HG03066 (cell line): ENCODE measurements around the gene KCNQ1OT1.

Experiments used
- ATAC-seq: cut with Tn5 transposase; IDR thresholded peaks from one replicate; pipeline ENCODE4 v1.9.1; 2021; ENCODE audit warnings: low read depth; ENCODE audit not compliant: unreplicated experiment

Gene KCNQ1OT1

DNA sequence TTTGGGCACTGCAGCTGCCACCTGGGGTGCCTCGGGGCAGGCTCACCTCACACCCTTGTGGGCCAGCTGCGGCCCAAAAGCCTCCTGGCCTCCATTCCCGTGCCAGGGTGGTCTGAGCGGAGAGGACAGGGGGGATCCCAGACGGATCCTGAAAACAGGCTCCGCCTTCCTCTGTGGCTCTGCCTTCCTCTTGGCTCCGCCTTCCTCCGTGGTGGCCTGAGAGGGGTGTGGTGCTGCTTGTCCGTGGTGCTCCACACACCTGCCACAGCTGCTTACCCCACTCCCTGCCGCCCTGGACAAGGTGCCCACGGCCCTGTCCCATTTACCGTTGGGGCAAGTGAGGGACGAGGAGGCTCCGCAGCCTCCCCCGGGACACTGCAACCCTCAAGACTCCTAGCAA lies 23.2 kb upstream of the KCNQ1OT1 start:
- no peak for ATAC-seq

DNA sequence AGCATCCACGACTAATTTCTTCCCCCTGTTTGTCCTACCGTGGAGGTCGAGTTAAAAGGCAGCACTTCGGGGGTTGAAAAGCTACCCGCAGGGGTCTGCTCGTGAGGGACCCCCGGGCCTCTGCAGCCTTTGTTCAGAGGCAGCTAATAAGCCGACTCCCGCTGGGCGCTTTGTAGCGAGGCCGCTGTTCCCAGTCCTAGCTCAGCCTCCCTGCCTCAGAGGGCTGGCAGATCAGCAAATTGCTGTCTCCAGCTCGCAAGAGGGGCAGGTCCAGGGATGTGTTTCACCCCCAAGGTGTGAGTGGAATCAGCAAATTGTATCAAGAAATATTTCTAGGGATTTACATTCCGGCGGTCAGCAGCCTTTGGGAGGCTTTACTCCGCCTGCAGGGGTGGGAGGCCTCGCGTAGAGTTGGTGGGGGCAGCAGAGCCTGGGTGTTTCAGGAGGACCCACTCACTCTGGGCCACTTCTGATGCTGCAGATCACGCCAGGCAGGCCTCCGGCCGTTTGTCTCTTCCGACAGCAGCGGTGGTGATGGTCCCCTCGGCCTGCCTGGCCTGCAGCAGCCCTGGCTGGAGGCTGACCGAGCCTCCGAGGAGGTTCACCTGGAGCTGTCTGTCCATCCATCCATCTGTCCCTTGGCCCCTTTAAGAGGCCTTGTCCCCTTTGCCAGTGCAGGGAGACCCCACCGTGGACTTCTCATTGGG lies 21.6 kb upstream of the KCNQ1OT1 start:
- no peak for ATAC-seq

DNA sequence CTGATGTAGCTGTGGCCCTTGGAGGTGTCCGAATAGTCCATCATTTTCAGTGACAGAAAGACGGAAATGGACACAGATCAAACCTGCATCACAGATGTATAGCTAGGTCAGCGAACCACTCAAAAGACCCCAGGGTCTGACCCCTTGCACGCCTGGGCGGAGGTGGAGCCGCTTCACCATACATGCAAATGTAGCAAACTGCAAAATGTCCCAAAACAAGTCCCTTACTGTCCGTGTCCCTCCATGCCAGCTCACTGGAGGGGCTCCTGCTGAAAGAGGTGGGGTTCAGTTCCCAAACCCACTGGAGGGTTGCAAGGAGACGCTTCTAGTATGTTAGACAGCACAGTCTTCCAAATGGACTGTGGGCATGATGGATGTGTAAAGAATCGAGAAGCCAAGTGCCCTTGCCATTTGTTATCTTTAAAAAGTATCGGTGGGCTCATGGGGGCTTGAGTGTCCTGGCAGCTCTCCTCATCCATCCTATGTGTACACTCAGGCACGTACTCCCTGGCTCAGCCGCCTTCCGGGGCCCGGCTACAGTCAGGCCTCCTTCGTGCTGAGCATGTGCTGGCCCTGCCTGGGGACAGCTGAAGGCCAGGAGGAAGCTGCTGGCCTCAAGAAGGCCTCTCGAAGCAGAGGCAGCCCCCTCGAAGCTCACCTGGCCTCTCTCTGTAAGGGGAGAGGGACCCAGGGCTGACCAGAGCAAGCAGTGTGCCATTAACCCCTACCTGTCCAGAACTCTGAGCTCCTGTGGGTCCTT lies 20.2 kb upstream of the KCNQ1OT1 start:
- no peak for ATAC-seq

DNA sequence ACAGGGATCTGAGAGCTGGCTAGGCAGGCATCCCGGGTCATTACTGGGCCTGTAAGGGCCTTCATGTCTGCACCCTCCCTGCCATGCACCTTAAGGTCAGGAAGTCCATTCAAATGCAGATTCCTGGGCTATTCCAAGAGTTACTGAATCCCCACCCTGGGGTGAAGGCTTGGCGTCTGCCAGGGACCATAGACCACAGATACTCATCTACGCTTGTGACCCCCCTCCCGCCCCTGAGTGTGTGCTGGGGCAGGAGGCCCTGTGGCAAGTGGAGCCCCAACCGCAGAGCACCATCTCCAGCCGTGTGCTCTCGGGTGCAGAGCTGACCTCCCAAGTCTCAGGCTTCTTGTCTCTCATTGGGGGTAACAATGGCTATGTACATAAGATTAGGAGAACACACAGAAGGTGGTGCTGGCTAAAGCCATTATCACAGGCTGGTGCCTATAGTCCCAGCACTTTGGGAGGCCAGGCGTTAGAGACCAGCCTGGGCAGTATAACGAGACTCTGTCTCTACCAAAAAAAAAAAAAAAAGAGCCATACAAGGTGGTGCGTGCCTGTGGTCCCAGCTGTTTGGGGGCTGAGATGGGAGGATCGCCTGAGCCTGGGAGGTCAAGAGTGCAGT lies 19.1 kb upstream of the KCNQ1OT1 start:
- no peak for ATAC-seq

DNA sequence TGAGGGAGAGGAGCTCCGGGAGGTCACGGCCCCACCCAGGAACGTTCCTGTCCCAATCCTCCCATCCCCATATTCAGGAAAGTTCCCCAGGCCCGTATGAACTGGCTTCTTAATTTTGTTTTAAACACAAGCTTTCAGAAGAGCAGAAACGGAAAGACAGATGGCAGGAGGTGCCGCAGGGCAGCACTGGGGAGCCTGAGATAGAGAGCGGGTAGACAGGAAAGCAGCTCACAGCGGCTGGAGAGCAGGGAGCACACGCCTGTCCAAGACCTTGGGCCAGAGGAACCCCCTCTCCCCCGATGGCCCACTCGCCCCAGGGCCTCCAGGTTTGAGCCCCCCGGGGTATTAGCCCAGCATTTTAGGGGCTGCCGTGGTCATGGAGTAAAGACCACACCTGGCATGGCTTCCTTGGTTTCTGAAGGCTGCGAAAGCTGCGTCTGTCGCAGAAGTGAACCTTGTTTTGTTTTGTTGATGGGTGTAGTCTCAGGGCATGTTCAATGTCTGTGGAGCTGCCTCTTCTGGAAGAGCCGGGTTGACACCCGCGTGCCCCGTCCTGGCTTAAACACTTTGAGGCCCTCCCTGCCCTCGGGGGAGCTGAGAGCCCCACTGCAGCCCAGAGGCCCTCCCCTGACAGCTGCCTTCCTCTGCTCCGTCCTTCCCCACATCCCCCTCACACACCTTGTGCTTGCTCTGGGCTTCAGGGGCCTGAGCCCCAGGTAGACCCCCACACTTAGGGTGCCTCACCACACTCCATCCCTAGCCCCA lies 17.9 kb upstream of the KCNQ1OT1 start:
- ATAC-seq: no peak

DNA sequence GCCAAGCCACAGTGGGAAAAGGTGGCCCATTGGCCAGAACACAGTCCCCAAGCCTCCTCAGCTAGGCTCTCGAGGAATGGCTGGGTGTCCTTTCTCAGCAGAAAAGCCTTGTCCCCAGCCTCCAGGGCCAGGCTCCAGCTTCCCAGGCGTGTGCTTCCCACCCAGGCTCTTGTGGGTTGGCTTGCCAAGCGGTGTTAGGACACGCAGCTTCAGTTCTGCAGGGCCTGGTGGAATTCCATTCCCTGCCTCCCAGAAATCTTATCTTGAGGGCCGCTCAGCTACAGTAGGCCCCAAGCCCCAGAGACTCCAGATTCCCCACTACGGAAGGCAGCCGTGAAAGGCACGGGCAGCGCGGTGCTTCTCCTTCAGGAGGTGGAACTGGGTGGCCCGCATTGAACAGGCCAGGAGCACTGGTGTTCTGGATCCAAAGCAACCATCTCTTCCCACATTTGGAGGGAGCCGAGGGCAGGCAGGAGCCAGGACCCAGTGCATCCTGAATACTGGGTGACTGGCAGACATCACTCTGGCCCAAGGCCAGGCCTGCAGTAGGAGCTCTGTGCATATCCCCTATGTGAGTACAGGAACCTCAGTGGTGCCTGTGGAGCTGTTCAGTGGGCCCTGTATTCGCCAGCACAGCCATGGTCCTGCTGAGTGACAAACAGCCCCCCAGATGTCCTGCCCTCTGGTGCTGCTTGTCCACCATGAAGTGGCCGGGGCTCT lies 16.7 kb upstream of the KCNQ1OT1 start:
- no peak for ATAC-seq

DNA sequence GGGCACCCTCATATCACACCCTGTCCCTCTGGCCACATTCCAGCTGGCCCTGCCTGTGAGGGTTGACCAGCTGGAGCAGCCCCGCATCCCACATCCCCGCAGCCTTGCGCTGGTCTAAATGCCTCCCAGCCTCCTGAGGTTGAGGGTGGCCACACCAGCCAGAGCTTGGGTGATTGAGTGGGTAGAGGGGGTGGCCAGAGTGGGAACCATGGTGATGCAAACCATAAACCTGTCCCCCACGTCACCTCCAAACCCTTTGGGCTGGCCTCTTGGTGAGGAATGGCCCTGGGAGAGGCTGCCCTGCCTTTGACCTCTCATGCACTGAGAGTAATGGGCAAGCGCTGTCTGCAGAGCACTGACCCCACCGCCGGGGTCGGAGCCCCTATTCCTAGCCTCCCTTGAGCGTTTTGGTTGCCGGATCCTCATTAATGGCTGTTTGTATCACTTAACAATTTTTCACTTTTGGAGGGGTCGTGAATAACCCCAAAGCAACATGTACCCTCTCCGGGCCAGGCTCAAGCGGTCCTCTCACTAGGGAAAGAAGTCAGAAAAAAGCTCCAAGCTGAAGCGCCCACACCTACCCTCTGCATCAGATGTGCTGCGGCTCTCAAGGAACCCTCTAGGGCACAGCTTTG lies 16.0 kb upstream of the KCNQ1OT1 start:
- no peak for ATAC-seq

DNA sequence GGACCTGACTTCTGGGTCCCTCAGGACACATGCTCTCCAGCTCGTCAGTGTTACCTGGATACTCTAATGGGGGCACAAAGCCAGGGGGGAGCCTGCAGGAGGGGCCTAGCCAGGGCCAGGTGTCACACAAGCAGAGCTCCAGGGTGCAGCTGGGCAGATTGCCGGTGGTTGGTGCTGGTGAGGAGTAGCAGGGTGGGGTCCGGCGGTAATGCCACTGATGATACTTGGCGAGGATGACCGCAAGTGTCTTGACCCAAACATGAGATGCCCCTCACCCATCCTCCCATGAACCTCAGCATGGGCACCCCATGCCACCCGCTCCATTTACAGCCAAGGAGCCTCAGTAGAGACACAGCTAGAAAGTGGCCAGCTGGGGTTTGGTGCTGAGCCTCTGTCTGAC lies 15.1 kb upstream of the KCNQ1OT1 start:
- ATAC-seq: no peak

DNA sequence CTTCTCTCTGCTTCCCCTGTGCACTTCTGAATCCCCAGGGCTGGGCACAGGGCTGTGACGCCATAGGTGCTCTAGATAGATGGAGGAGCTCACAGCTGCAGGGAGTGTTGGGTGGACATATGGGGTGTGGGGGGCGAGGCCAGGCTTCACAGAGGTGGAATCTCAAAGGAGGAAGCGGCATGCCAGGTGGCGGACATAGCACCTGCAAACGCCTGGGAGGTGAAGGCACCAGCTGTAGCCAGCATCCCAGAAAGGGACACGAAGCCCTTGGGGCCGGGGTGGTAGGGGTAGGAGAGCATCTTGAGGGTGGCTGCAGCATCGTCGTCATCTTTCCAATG lies 14.6 kb upstream of the KCNQ1OT1 start:
- no peak for ATAC-seq

DNA sequence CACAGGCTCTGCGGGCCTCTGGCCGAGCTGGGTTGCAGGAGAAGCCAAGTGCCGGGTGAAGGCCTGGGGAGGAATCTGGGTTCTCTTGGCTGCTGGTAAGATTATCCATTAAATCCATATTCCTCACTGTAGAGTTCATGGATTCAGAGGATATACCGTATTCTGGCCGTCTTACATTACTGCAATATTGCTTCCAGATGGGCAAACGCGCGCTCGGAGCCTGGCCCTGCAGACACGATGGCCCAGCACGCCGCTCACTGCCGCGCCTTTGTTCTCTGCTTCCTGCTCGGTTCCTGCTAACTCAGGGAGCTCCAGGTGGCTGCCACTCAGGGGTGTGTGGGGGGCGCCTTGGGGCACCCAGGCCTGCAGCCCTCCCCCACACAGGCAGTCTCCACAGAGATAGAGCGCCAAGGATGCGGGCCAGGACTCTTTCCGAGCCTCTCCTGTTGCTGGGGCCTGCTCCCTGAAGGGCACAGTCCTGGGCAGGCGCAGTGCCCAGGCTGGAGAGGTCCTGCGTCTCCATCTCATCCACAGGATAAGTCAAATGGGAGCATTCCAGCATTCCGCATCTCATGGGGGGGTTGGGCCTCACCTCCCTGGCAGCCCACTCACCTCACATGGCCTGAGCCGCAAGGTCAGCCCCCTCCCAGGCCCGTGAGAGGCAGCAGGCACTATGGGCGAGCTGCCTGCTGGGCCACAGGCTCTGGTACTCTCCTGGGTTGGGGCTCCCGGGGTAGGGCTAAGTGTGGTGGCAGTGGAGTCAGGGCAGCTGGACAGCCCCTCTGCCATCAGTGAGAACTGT lies 14.1 kb upstream of the KCNQ1OT1 start:
- no peak for ATAC-seq

DNA sequence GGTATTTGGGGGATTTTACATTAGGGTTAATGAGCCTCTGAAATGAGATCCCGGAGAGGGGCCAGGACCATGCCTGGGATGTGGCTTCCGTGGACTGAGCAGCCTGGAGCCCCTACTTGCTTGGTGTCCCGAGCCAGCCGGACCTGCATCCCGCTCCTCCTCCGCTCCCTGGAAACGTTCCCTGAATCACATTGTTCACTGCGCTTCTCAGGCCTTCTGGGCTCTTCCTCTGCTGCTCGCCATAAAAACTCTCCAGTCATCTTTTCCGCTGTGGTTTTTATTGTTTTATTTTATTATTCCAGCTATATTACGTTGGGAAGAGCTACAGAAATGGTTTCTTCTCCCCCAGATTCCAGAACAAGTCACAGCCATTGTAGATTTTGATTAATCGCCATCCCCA lies 13.3 kb upstream of the KCNQ1OT1 start:
- no peak for ATAC-seq

DNA sequence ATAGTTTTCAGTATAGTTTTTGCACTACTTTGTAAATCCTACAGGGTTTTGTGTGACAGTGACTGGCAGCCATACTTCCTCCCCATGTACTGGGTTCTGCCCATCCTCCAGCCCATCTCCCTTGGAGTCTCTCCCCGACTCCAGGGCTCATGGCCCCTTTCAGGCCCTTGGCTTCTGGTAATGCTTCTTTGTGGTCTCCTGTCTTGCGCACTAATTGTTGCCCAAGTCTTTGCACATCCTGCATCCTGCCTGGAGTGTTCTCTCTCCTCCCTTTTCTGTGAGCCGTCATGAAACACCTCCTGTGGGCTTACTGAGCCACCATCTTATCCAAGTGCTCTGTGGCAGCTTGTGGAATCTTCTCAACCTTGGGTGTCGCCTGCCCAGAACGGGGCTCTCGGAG lies 11.4 kb upstream of the KCNQ1OT1 start:
- ATAC-seq: no peak

DNA sequence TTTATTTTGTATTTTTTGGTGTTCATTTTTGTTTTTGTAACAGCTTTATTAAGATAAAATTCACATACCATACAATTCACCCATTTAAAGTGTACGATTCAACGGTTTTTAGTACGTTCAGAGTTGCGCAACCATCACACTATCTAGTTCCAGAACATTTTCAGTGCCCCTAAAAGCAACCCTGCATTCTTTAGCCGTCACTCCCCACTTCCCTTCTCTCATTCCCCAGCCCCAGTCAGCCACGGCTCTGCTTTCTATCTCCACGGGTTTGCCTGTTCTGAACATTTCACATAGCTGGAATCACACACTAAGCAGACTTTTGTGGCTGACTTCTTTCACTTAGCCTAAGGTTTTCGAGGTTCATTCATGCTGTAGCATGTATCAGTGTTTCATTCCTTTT lies 9.6 kb upstream of the KCNQ1OT1 start:
- no peak for ATAC-seq

DNA sequence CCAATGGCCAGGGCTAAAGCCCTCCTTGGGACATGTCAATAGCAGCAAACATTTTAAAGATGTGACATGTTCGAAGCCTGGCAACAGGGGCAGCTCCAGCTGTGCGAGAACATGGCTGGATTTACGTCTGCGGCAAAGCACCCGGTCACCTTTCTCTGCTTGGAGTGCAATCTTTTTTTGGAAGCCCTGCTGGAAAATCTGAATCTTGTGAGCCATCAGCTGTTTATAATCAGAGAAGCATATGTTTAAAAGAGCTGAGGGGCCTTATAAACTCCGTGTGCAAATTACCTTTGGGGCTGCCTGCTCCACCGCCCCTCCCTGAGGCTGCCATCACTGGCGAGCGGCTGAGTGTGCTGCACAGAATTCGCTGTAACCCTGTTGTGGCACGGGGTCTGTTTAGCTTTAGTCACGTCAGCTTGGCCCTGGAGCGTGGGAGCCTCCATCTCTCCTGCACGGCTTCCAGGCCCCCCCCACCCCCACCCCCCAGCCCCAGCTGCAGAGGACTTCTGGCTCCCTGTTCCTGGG lies 9.0 kb upstream of the KCNQ1OT1 start:
- no peak for ATAC-seq

DNA sequence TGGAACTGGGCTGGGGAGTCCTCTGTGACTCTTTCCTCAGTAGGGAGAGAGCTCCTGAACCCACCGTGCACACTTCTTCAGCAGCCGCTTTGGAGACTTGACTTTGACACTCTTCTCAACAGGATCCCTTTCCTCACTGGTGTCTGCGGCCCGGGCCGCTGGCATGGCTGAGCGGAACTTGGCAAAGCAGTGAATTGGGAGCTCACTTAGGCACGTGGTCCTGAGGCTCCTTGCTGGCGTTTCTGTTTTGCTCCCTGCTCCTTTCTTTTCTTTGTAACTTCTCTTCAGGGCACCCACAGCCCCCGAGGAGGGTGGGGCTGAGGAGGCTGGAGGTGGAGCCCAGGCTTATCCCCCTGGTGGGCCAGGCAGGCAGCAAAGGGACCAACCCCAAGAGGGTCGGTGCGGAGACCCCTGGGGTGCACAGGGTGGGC lies 8.4 kb upstream of the KCNQ1OT1 start:
- no peak for ATAC-seq

DNA sequence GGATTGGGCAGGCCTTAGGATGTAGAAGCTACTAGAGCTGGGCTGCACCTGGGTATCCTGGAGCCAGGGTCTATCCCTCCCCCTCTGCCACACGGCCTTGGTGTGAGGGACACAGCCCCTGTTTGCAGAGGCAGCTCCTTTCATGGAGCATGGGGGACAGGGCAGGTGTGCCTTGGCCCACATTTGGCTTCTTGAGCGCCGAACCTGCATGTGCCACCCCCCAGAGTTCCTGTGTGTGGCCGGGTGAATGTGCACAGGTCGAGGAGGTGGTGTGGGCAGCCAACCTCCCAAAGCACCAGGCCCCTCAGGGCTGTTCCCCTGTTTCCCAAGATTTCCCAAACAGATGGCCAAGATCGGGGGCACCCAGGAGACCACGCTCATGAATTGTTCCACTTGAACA lies 7.9 kb upstream of the KCNQ1OT1 start:
- no peak for ATAC-seq

DNA sequence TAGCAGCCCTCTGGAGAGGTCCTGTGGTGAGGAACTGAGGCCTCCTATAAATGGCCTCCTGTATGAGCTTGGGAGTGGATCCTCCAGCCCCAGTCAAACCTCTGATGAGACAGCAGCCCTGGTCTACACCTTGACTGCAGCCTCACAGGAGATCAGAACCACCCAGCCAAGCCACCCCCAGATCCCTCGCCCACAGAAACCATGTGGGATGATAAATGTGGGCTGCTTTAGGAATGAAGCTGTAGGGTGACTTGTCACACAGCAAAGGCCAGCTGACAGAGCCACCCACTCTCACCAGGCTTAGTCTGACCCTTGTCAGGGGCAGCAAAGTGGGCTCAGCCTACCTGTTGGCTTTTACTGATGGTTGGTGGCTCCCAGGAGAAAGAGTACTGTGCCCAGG lies 6.5 kb upstream of the KCNQ1OT1 start:
- ATAC-seq: no peak

DNA sequence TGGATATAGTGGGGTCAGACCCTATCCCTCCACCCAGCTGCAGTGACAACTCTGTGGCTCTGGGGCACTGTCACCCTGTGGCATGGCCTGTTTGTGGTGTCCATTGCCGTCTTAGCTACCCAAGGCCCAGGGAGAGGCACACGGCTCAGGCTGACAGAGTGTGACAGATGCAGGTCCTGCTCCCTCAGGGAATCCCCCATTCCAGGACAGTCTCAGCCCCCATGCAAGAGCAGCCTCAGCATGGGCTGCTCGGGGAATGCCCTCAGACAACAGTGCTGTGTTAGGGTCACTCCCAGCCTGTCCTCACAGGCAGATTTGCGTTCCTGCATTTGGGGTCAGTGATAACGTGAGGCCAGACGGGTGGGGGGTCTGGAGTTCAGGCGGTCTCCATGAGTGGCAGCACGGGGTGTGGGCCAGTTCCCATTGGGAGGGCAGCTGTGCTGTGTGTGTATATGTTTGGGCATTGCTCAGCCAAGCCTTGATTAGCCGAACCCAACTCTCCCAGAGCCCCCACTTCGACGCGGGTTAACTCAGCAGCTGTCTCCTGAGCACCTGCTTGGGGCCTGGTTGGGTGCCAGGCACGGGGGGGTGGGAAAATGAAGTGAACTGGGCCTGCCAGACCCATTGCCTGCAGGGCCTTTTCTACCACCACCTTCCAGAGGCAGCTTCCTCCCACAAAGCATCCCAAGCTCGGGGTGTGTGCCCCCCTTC lies 5.3 kb upstream of the KCNQ1OT1 start:
- no peak for ATAC-seq
